Measurements from ENCODE around the gene POMGNT1.
"Not testable (repeated sequence)": the region's sequence is repeated elsewhere in the genome, so short reads cannot be mapped to it uniquely, and the experiment has no call there.

POMGNT1 gene

GRCh38 chr1:46197964-46198811, at the start of gene POMGNT1:
Gene POMGNT1, minus strand, starts transcription at chr1:46198434. Its CDS starts 613 bp downstream, at chr1:46197821.
- peak; percentile 29 for DNase-seq

GRCh38 chr1:46247436-46248121, 49.3 kb upstream of the POMGNT1 start, which contains the start of gene RAD54L:
Gene RAD54L, plus strand, starts transcription at chr1:46247763. Its CDS starts 643 bp downstream, at chr1:46248406.
- DNase-seq = peak; percentile 97

DNA sequence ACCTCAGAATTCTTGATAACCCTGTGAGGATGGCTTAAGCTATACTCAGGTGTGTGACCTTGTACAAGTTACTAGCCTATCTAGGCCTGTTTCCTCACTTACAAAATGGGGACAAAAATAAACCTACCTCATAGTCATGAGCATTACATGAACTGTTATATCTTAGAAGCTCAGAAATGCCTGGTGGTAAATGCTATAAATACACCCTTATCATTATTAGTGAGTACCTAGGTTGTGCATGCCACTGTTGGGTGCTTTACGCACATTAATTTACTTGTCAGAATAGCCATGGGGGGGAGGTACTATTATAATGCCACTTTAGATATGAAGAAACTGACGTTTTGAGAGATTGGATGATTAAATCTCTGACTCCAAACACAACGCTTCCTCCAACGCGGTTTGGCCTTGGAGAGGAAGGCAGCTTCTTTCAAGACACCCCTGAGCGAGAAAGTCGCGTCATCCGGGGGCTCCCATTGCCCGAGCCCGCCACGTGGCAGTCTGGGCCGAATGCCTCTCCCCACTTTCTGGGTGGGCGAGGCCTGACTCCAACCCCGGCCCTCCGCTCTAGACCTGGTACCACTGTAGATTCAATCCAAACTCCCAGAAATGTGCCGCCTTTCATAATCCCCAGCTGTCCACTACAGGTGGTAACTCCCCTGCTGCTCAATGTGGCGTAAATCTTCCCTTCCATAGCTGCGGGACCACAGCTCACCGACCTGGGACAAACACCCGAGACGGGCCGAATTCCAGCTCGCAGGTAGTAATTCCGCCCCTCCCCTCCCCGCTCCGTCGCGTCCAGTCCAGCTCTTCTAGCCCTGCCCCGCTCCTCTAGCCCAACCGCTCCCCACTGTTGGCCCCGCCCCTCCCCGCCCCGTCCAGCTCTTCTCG, 48.6 kb upstream of the POMGNT1 start:
- peak; percentile 95 for DNase-seq

GRCh38 chr1:46246136-46246535, 47.9 kb upstream of the POMGNT1 start:
- not testable (repeated sequence) for DNase-seq

DNA sequence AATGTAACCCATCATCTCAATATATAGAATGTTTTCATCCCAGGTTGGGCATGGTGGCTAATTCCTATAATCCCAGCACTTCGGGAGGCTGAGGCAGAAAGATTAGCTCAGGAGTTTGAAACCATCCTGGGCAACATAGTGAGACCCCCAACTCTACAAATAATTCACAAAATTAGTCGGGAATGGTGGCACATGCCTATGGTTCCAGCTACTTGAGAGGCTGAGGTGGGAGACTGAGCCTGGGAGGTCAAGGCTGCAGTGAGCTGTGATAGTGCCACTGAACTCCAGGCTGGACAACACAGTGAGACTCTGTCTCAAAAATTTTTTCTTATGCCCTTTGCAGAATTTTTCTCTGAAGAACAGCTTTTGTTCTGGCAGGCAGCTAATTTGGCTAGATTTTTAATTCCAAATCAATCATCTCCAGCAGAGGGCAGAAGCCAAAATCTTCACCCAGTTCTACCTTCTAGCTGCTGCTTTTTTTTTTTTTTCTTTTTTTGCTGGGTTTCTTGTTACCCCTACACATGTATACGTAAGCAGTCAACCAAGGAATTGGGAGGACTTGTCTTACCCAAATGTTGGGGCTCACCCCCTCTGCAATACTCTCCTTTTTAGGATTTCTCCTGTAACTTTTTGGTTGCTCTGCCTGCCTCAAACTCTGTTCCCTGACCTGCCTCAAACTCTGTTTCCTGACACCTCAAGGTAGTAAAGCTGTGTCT, 46.6 kb upstream of the POMGNT1 start:
- no peak for DNase-seq

GRCh38 chr1:46243831-46244230, 45.6 kb upstream of the POMGNT1 start:
- not testable (repeated sequence) for DNase-seq

DNA sequence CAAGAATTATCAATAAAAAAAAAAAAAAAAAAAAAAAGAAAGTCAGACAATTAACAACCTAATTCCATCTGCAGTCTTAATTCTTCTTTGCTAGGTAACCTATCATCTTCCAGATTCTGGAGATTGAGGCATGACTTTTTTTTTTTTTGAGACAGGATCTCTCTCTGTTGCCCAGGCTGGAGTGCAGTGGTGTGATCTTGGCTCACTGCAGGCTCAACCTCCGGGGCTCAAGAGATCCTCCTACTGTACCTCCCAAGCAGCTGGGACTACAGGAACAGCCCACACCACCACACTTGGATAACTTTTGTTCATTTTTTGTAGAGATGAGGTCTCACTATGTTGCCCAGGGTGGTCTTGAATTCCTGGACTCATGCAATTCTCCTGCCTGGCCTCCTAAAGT, 44.7 kb upstream of the POMGNT1 start:
- DNase-seq = no peak

- DNase-seq = not testable (repeated sequence)
Observed at GRCh38 chr1:46241733-46242132, 43.5 kb upstream of the POMGNT1 start.

DNA sequence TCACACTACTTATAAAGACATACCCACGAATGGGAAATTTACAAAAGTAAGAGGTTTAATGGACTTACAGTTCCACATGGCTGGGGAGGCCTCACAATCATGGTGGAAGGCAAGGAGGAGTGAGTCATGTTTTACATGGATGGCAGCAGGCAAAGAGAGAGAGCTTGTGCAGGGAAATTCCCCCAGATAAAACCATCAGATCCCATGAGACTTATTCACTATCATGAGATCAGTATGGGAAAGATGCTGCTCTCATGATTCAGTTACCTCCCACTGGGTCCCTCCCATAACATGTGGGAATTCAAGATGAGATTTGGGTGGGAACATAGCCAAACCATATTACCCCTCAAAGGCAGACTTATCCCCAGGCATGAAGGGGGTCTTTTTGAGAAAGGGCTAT, 40.6 kb upstream of the POMGNT1 start:
- not testable (repeated sequence) for DNase-seq

DNA sequence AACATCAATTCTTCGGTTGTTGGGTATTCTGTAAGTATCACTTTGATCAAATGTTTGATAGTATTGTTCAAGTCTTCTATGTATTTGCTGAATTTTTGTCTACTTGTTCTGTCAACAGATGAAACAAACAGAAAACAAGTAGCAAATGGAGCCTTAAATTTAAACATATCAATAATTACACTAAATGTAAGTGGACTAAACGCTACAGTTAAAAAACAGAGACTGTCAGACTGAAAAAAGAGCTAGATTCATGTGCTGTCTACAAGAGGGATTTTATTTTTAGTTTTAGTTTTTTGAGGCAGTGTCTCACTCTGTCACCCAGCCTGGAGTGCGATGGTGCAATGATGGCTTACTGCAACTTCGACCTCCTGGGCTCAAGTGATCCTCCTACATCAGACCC, 38.6 kb upstream of the POMGNT1 start:
- no peak for DNase-seq

DNA sequence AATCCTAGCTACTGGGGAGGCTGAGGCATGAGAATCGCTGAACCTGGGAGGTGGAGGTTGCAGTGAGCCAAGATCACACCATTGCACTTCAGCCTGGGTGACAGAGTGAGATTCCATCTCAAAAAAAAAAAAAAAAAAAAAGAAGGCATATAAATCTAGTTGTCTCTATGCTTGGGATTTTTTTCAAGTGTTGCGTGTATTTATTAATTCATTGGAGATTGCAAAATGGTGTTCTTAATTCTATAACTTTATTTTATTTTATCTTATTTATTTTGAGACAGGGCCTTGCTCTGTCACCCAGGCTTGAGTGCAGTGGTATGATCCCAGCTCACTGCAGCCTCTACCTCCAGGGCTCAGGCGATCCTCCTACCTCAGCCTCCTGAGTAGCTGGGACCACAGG, 33.0 kb upstream of the POMGNT1 start:
- not testable (repeated sequence) for DNase-seq

GRCh38 chr1:46224966-46225365, 26.7 kb upstream of the POMGNT1 start:
- no peak for DNase-seq

DNA sequence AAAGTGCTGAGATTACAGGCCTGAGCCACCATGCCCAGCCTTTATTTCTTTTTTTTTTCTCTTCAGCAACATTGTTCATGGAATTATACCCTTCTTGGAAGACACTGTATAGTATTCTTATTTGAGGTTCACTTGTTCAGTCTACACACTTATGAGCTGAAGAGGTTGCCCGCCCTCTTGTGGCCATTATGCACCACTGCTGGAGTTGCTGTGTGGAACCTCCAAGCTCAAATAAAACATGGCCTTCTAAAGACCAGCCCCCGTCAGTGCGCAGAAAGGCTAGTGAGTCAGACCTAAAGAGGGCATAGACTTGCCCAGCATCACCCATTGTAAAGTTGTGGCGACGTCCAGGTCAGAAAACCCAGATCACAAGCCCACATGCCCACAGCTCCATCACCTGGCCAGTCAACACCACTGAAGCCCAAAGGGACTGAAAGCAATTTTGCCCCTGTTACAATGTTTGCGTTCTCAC, 25.3 kb upstream of the POMGNT1 start:
- peak; percentile 69 for DNase-seq

DNA sequence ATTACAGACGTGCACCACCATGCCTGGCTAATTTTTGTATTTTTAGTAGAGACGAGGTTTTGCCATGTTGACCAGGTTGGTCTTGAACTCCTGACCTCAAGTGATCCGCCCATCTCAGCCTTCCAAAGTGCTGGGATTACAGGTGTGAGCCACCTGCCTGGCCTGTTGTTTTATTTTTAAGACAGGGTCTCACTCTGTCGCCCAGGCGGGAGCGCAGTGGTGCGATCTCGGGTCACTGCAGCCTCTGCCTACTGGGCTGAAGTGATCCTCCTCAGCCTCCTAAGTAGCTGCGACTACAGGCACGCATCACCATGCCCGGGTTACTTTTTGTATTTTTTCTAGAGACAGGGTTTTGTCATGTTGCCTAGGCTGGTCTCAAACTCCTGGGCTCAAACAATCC, 24.8 kb upstream of the POMGNT1 start:
- not testable (repeated sequence) for DNase-seq

DNA sequence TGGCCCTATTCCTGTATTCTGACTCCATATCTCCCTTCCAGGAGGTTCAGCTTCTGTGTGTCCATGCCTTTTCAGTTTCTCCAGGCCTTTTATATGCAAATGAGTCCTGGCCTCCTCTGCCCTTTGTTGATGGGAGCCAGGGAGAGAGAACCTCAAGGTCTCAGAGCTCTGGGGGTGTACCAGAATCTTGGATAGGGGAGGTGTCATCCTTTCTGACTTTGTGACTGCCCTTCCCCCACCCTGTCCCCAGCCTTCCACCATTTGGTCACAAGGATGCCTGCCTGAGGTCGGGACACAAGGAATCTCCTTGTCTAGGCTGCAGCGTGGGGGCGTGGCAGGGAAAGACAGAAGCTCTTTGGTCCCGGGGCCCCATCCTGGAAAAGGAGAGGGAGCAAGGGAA, 23.5 kb upstream of the POMGNT1 start:
- DNase-seq = no peak

DNA sequence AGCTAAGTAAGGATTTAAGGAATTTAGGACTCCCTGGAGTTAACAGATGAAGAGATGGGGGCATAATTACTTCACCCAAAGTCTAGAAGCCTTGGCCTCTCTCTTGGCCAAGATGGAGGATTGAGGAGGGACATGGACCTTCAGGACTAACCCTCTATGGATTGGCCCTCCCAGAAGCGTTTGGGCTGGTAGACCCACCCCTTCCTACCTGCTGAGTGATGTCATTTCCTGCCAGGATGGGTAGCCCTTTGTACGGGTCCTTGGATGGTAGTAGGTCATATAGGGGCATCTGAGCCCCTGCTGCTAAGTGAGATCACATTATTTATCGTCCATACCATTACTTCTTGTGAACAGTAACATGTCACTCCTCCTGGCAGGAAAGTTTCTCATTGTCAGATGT, 22.6 kb upstream of the POMGNT1 start:
- no peak for DNase-seq

DNA sequence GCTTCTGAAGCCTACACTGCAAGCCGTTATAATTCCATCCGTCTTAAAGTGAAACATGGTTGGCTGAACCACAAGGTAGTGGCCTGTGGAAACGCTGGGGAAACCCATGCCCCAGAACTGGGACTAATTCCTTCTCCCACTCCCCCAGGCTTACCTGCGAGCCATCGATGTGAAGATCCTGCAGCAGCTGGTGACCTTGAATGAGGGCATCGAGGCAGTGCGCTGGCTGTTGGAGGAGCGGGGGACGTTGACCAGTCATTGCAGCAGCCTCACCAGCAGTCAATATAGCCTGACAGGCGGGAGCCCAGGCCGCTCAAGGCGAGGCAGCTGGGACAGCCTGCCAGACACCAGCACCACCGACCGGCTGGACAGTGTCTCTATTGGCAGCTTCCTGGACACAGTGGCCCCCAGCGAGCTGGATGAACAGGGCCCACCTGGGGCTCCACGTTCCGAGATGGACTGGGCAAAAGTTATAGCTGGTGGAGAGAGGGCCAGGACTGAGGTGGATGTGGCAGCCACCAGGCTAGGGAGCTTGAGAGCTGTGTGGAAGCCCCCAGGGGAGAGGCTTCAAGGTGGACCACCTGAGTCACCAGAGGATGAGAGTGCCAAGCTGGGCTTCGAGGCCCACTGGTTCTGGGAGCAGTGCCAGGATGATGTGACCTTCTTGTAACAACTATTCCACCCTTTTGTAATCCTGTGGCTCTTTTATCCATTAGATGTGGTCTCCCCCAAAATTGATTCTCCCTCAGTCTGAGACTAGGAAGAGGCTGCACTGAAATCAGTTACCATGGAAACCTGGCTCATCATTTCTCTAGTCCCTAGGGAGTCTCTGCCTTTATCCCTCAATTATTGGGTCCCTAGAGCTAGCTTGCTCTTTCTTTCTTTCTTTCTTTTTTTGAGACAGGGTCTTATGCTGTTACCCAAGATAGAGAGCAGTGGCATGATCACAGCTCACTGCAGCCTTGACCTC, 21.6 kb upstream of the POMGNT1 start:
- DNase-seq = no peak

- DNase-seq = peak; percentile 82
Observed at GRCh38 chr1:46218443-46218842, 20.2 kb upstream of the POMGNT1 start.

- no peak for DNase-seq
Observed at GRCh38 chr1:46215504-46215903, 17.3 kb upstream of the POMGNT1 start.

- no peak for DNase-seq
Observed at GRCh38 chr1:46211051-46211450, 12.8 kb upstream of the POMGNT1 start.

GRCh38 chr1:46210561-46210960, 12.3 kb upstream of the POMGNT1 start:
- no peak for DNase-seq

All from NCI-H510A (cell line).